BLaER1 (cell line): ENCODE results near the gene MBD5.

Experiments
- H3K27ac ChIP-seq: shearing (Covaris generic); formaldehyde crosslinking; 2 replicates; pipeline ENCODE4 v1.8.1; 2022
- H3K27me3 ChIP-seq: shearing (Covaris generic); formaldehyde crosslinking; 2 replicates; pipeline ENCODE4 v1.8.1; 2022
- H3K36me3 ChIP-seq: shearing (Covaris generic); formaldehyde crosslinking; 2 replicates; pipeline ENCODE4 v1.8.1; 2022
- H3K4me1 ChIP-seq: shearing (Covaris generic); formaldehyde crosslinking; 2 replicates; pipeline ENCODE4 v1.8.1; 2022
- H3K4me2 ChIP-seq: shearing (Covaris generic); formaldehyde crosslinking; 2 replicates; pipeline ENCODE4 v1.8.1; 2022
- H3K4me3 ChIP-seq: shearing (Covaris generic); formaldehyde crosslinking; 2 replicates; pipeline ENCODE4 v1.8.1; 2022
- H3K9ac ChIP-seq: shearing (Covaris generic); formaldehyde crosslinking; 2 replicates; pipeline ENCODE4 v1.8.1; 2022
- H3K9me3 ChIP-seq: shearing (Covaris generic); formaldehyde crosslinking; 2 replicates; pipeline ENCODE4 v1.8.1; 2022
- H4K20me1 ChIP-seq: shearing (Covaris generic); formaldehyde crosslinking; 2 replicates; pipeline ENCODE4 v1.8.1; 2022
- Cebpa-rat ChIP-seq: shearing (Covaris generic); IDR thresholded peaks from 2 replicates; pipeline ENCODE4 v1.8.1; 2022

Gene MBD5

DNA sequence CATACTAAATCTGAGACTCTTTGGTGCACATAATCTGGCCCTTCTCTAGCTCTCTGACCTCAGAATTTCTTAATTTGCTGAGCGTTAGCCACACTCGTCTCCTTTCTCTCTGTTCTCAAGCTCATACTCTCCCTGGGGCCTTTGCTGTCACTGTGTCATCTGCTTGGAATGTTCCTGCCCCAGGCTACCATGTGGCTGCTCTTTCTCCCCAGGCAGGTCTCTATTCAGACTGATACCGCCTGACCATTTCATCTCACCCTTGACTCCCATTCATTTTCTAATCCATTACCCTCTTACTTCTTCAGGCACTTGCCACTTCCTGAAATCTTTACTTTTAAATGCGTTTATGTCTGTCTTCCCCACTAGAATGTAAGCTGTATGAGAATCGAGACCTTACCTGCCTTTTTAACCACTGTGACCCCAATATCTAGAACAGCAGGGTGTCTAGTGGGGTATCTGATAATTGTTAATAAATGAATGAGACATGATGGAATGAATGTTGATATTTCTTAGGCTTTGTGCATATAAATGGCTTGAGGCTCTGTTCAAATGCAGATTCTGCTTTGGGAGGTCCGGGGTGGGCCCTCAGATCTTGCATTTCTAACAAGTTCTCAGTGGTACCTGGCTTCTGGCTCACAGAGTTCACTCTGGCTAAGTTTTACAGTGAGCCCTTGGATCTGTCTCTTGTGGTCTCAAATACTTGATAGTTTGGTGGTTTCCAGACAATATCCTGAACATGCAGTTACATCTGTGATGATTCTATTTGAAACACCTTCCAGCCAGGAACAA is 533.8 kb downstream of the MBD5 start:
- H3K9ac ChIP-seq, result no peak overlapping the region
- peaks cover 8% of the 10 kb centered on the region; the same call in 1 of the 2 replicates for H3K9me3 ChIP-seq
- no peak overlapping the region for H3K27ac ChIP-seq
- no peaks in the 10 kb centered on the region for H3K36me3 ChIP-seq
- H4K20me1 ChIP-seq, result no peaks in the 10 kb centered on the region
- H3K27me3 ChIP-seq, result no peaks in the 10 kb centered on the region
- H3K4me3 ChIP-seq, result no peak overlapping the region
- peaks cover 21% of the 10 kb centered on the region for H3K4me1 ChIP-seq
- no peak overlapping the region for H3K4me2 ChIP-seq
- TF ChIP-seq Cebpa-rat, result no peak

DNA sequence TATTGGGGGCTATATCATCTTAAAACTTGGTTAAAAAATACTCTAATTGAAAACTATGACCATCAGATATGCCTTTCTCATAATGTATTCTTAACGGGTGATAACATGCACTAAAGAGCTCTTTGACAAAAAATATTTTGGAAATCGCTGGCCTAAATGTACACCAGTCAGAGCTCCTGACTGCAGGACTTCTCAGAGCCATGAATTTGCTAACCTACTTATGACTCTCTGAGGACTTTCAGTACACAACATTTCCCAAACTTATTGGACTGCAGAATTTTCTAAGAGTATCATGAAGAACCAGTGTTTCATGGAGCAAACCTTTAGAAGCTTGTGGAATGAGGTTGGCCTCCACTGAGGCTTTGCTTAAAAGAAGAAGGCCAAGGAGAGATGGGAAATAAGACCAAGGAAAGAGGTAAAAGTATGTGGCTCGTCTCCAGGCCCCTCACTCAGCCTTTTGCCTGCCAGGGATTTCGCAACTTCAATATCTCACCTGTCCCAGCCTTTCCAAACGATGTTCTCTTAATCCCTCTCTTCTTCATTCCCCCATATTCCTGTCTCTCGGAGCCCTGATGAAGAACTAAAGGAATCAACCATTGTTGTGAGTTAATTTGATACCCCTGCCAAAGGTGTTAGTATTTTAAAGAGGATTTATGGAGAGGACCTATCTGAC is 534.9 kb downstream of the MBD5 start:
- Histone ChIP-seq H3K36me3 (no peaks in the 10 kb centered on the region), H3K27ac (no peak overlapping the region), H3K4me1 (peaks cover 21% of the 10 kb centered on the region), H3K27me3 (no peaks in the 10 kb centered on the region), H4K20me1 (no peaks in the 10 kb centered on the region), H3K9ac (no peak overlapping the region), H3K9me3 (peaks cover 8% of the 10 kb centered on the region; the same call in 1 of the 2 replicates), H3K4me3 (no peak overlapping the region), H3K4me2 (no peak overlapping the region)
- peak; percentile 68; the same call in 1 of the 2 replicates for TF ChIP-seq Cebpa-rat

DNA sequence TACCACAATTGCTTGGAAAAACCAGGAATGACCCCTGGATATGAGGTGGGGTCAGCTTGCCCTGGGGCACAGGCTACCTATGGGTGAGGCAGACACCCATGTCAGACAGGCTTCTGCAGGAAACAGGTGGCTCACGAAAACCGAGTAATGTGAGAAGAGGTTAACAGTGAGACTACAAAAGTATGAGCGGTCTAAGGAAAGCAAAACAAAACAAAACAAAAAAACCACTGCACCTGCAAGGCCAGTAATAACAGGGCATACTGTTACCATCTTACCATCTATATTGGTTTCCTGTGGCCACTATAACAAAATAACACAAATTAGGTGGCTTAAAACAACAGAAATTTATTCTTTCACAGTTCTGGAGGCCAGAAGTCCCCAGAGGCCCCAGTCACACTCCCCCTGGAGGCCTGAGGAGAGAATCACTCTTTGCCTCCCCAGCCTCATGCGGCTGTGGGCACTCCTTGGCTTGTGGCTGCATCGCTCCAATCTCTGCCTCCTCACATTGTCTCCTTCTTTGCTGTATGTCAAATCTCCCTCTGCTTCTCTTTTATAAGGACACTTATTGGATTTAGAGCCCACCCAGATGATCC is 537.0 kb downstream of the MBD5 start:
- TF ChIP-seq Cebpa-rat, result no peak
- Histone ChIP-seq H3K9me3 (peaks cover 8% of the 10 kb centered on the region; the same call in 1 of the 2 replicates), H3K9ac (no peak overlapping the region), H4K20me1 (no peaks in the 10 kb centered on the region), H3K27me3 (no peaks in the 10 kb centered on the region), H3K36me3 (no peaks in the 10 kb centered on the region), H3K27ac (no peak overlapping the region), H3K4me2 (no peak overlapping the region), H3K4me1 (peaks cover 12% of the 10 kb centered on the region), H3K4me3 (no peak overlapping the region)

DNA sequence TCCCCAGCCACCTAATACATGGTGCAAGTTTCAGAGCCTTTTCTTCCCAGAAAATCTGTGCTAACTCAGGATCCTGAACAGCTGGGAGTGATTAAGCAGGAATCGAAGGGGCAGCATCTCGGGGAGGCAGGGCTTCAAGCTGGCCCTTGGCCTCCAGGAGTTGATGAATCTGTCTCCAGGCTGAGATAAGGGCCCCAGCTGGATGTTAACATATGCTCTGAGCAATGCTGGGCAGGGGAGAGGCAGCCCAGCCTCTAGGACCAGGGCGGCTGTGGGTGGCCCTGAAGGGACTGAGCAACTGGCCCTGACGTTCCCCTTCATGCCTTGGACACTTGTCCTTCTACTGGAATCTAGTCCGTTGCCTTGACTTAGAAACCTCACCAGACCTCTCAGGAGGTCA is 539.6 kb downstream of the MBD5 start:
- Histone ChIP-seq H3K4me2 (no peak overlapping the region), H3K4me3 (no peak overlapping the region)
- TF ChIP-seq Cebpa-rat, result no peak

DNA sequence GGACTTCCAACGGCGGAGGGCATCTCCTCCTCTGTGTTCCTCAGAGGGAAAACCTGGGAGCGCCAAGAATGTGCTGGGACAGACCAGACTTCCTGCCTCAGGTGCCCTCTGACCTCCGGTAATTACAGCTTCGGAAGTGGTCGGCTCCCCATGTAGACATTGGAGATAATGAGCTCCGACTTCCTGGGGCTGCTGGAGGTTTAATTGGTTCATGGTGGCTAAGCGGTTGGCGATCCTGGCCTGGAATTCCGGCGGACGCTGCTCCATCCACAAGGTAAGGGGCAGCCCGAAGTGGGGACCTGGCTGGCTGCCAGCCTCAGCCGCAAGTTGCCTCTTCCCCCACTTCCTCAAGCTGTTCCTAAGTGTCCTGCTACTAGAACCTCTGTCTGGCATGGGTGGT is 540.5 kb downstream of the MBD5 start:
- Histone ChIP-seq H3K4me2 (no peak overlapping the region), H3K27ac (no peak overlapping the region), H3K4me3 (no peak overlapping the region), H3K9me3 (peaks cover 8% of the 10 kb centered on the region; the same call in 1 of the 2 replicates), H3K27me3 (no peaks in the 10 kb centered on the region), H4K20me1 (no peaks in the 10 kb centered on the region), H3K9ac (no peak overlapping the region), H3K4me1 (no peaks in the 10 kb centered on the region), H3K36me3 (no peaks in the 10 kb centered on the region)
- TF ChIP-seq Cebpa-rat, result no peak

More for the DNA sequence above, 539.6 kb downstream of the MBD5 start:
- H3K9me3 ChIP-seq, result peaks cover 8% of the 10 kb centered on the region; the same call in 1 of the 2 replicates
- H3K9ac ChIP-seq, result no peak overlapping the region
- H3K27me3 ChIP-seq, result no peaks in the 10 kb centered on the region
- no peaks in the 10 kb centered on the region for H3K4me1 ChIP-seq
- no peaks in the 10 kb centered on the region for H3K36me3 ChIP-seq
- no peak overlapping the region for H3K27ac ChIP-seq
- H4K20me1 ChIP-seq, result no peaks in the 10 kb centered on the region

DNA sequence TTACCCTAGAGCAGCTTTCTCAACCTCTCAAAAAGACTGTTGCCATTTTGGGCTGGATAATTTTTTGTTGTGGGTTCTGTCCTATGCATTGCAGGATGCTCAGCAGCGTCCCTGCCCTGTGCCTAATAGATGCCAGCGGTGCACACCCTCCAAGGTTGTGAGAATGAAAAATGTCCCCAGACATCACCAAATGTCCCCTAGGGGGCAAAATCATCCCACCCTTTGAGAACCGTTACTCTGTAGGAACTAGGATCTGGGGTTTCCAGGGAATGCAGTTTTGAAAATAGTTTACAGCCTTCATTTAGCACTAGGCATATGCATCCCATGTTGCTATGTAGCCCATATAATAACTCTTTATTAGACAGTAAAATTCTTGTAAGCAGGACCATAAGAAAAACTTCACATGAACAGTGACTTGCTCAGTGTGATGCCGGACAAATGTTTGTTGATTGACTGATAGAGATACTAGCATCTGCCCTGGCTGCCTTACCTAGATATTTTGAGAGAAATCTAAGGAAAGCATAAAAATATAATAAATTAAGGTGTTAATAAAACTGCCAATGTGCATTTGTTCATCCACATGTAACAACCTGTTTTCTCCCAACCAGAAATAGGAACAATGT is 544.5 kb downstream of the MBD5 start:
- Histone ChIP-seq H3K27me3 (no peaks in the 10 kb centered on the region), H3K4me2 (no peak overlapping the region), H3K9ac (no peak overlapping the region), H3K36me3 (no peaks in the 10 kb centered on the region), H3K27ac (no peak overlapping the region), H3K4me3 (no peak overlapping the region), H4K20me1 (no peaks in the 10 kb centered on the region), H3K4me1 (no peaks in the 10 kb centered on the region), H3K9me3 (no peaks in the 10 kb centered on the region)
- no peak for TF ChIP-seq Cebpa-rat
